Loucy (cell line): ENCODE data around the gene SEMA4F.

Experiments
- H2AFZ ChIP-seq: fragments of 200-600 bp; sonication (generic); 2 replicates; pipeline ENCODE4 v1.6.0; 2016; ENCODE audit warnings: antibody characterized with exemption, mild to moderate bottlenecking, low read length, moderate library complexity
- H3F3A ChIP-seq: fragments of 200-600 bp; 2 replicates; pipeline ENCODE4 v1.6.0; 2016; ENCODE audit warnings: antibody characterized with exemption, low read depth, mild to moderate bottlenecking
- H3K27me3 ChIP-seq: fragments of 200-600 bp; sonication (generic); 2 replicates; pipeline ENCODE4 v1.6.1; 2014; ENCODE audit warnings: low read length, mild to moderate bottlenecking; ENCODE audit not compliant: insufficient read depth, poor library complexity, severe bottlenecking
- H3K36me3 ChIP-seq: fragments of 200-600 bp; sonication (generic); 2 replicates; pipeline ENCODE4 v1.6.1; 2016; ENCODE audit warnings: low read length; ENCODE audit not compliant: insufficient read depth
- H3K4me1 ChIP-seq: fragments of 200-600 bp; sonication (generic); 2 replicates; pipeline ENCODE4 v1.5.1; 2014; ENCODE audit warnings: low read length, mild to moderate bottlenecking; ENCODE audit not compliant: insufficient read depth, poor library complexity, severe bottlenecking
- H3K4me2 ChIP-seq: fragments of 200-600 bp; sonication (generic); 2 replicates; pipeline ENCODE4 v1.6.0; 2014; ENCODE audit warnings: antibody characterized with exemption, low read length, low read depth, mild to moderate bottlenecking; ENCODE audit not compliant: poor library complexity, severe bottlenecking
- H3K4me3 ChIP-seq: fragments of 200-600 bp; sonication (generic); 2 replicates; pipeline ENCODE4 v1.5.1; 2014; ENCODE audit warnings: low read length, mild to moderate bottlenecking, mixed read lengths; ENCODE audit not compliant: poor library complexity, severe bottlenecking
- H3K79me2 ChIP-seq: fragments of 200-600 bp; sonication (generic); 2 replicates; pipeline ENCODE4 v1.6.1; 2014; ENCODE audit warnings: low read length; ENCODE audit not compliant: insufficient read depth
- H3K9ac ChIP-seq: fragments of 200-600 bp; sonication (generic); 2 replicates; pipeline ENCODE4 v1.6.0; 2014; ENCODE audit warnings: mild to moderate bottlenecking, low read depth, low read length, moderate library complexity; ENCODE audit not compliant: poor library complexity, severe bottlenecking
- H3K9me2 ChIP-seq: fragments of 200-600 bp; sonication (generic); replicated peaks from 2 replicates; pipeline ENCODE4 v1.6.1; 2016; ENCODE audit warnings: low read depth, low read length, mixed read lengths
- H3K9me3 ChIP-seq: fragments of 200-600 bp; sonication (generic); 2 replicates; pipeline ENCODE4 v1.6.1; 2014; ENCODE audit warnings: mild to moderate bottlenecking, antibody characterized with exemption, low read length, low read depth; ENCODE audit not compliant: insufficient read depth
- H4K20me1 ChIP-seq: fragments of 200-600 bp; sonication (generic); 2 replicates; pipeline ENCODE4 v1.6.0; 2014; ENCODE audit warnings: antibody characterized with exemption, low read length, mild to moderate bottlenecking; ENCODE audit not compliant: insufficient read depth, poor library complexity, severe bottlenecking
- CTCF ChIP-seq: fragments of 200-600 bp; sonication (generic); conservative IDR thresholded peaks from 2 replicates; pipeline ENCODE4 v1.5.1; 2014; ENCODE audit warnings: mild to moderate bottlenecking, antibody characterized with exemption, low read length
- EZH2phosphoT487 ChIP-seq: fragments of 200-600 bp; IDR thresholded peaks from 2 replicates; pipeline ENCODE4 v1.6.1; 2018; ENCODE audit warnings: antibody characterized with exemption, mild to moderate bottlenecking, moderate library complexity, borderline replicate concordance

The SEMA4F gene

GRCh38 chr2:74682501-74682900 is 28.5 kb downstream of the SEMA4F start:
- Histone ChIP-seq H3K9me3 (no peaks in the 10 kb centered on the region), H2AFZ (no peak overlapping the region), H3K79me2 (no peaks in the 10 kb centered on the region), H3K4me1 (no peaks in the 10 kb centered on the region), H3K9ac (no peak overlapping the region), H3F3A (no peaks in the 10 kb centered on the region), H3K36me3 (no peaks in the 10 kb centered on the region), H4K20me1 (no peaks in the 10 kb centered on the region), H3K4me2 (no peak overlapping the region), H3K4me3 (no peak overlapping the region), H3K9me2 (no peaks in the 10 kb centered on the region), H3K27me3 (no peaks in the 10 kb centered on the region)
- TF ChIP-seq EZH2phosphoT487 (no peak), CTCF (no peak)

- no peaks in the 10 kb centered on the region for H4K20me1 ChIP-seq
- no peaks in the 10 kb centered on the region for H3K27me3 ChIP-seq
- H3K9me2 ChIP-seq = no peaks in the 10 kb centered on the region
- no peak overlapping the region for H3K4me3 ChIP-seq
- H3K9ac ChIP-seq = no peak overlapping the region
- no peaks in the 10 kb centered on the region for H3K79me2 ChIP-seq
- H3K4me1 ChIP-seq = no peaks in the 10 kb centered on the region
- no peaks in the 10 kb centered on the region for H3F3A ChIP-seq
- TF ChIP-seq CTCF (no peak), EZH2phosphoT487 (no peak)
- no peak overlapping the region for H2AFZ ChIP-seq
- no peak overlapping the region for H3K4me2 ChIP-seq
- H3K9me3 ChIP-seq = no peaks in the 10 kb centered on the region
- H3K36me3 ChIP-seq = no peaks in the 10 kb centered on the region
Measured at GRCh38 chr2:74685408-74685807, 31.4 kb downstream of the SEMA4F start.

GRCh38 chr2:74688881-74689280 is 34.8 kb downstream of the SEMA4F start:
- Histone ChIP-seq H3F3A (no peaks in the 10 kb centered on the region), H2AFZ (no peak overlapping the region), H3K36me3 (no peaks in the 10 kb centered on the region), H4K20me1 (no peaks in the 10 kb centered on the region), H3K79me2 (no peaks in the 10 kb centered on the region), H3K4me2 (no peak overlapping the region), H3K9ac (no peak overlapping the region), H3K9me3 (no peaks in the 10 kb centered on the region), H3K9me2 (no peaks in the 10 kb centered on the region), H3K27me3 (no peaks in the 10 kb centered on the region), H3K4me1 (no peaks in the 10 kb centered on the region), H3K4me3 (no peak overlapping the region)
- TF ChIP-seq EZH2phosphoT487 = no peak
- TF ChIP-seq CTCF = no peak
